Measurements from ENCODE around the gene PLXNC1.
A peak's percentile ranks its signal among the peaks of the same experiment; 100 is the strongest.

The PLXNC1 gene

GRCh38 chr12:94133964-94134795, 14.2 kb upstream of the PLXNC1 start:
- DNase-seq (ENCODE audit: extremely low read depth in 1 of 2, low read depth in 1 of 2): no peak

DNA sequence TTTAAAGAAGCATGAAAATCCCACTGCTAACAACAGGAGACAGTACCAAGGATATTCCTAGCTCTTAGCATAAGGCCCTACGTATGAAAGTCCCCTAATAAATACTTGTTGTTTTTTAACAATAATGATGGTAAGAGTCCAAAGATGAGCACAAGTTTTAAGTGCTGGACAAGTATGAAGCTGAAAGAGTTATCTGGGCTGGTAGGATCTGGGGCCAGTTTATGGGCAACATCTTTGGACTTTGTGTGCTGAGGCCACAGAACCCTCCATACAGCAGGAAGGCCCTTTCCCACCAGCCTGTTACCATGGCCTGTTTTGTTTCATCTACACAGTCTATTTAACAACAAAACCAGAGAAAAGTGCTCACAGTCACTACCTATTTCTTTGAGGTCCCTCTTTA, 12.5 kb upstream of the PLXNC1 start:
- DNase-seq (ENCODE audit: extremely low read depth in 1 of 2, low read depth in 1 of 2): no peak

GRCh38 chr12:94139816-94140215, 8.6 kb upstream of the PLXNC1 start:
- DNase-seq (ENCODE audit: extremely low read depth in 1 of 2, low read depth in 1 of 2): no peak

GRCh38 chr12:94140556-94140955, 7.8 kb upstream of the PLXNC1 start:
- peak; percentile 25 to 29 for DNase-seq (ENCODE audit: extremely low read depth in 1 of 2, low read depth in 1 of 2)

DNA sequence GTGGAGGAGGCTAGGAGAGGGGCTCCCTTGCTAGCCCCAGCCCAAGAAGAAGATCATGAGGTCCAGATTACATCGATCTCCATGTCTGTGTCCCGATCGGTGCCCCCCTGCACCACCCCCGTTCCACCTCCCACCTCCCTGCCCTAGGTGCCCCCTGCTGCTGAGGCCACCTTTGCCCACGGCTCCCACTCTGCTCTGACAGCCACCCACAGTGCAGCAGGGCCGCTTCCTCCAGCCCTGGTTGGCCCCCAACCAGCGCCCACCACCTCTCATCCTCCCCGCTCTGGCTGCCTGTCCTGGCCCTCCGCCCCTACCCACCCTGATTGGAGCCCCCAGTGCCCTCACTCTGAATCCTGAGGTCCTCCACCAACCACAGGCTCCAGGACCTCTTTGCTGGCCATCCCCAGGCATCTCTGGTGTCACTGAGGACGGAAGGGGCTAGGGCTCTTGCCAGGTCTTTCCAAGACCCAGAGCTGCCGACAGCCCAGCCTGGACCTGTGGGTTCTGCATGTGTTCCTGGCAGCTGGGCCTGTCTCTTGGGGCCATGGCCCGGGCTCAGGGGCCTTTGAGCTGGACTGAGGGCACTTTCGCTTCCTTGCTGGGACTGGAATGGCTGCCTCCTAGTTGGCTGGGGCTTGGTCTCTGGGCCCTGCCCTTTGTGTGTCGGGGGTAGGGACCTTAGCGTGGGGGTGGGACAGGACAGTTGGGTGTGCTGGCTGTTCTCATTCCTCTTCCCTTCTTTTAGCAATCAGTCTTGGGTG, 7.2 kb upstream of the PLXNC1 start:
- no peak for DNase-seq (ENCODE audit: extremely low read depth in 1 of 2, low read depth in 1 of 2)

GRCh38 chr12:94141892-94142291, 6.5 kb upstream of the PLXNC1 start:
- DNase-seq (ENCODE audit: extremely low read depth in 1 of 2, low read depth in 1 of 2): no peak

DNA sequence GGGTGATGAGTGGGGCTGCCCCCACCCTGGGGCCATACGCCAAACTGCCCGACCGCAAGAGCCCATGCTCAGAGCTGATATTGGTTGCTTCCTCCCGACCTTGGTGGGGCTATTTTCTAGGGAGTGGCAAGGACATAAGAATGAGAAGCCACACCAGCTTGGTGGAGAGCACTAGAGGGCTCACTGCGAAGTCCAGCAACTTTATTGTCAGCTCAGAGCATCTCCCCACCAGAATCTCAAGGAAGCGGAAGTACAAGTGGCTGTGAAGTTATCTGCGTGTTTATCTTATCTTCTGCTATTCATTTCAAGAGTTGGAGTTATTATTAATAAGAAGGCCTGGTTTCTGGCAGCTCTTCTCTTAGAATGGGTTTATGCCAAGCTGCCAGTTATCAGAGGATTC, 4.9 kb upstream of the PLXNC1 start:
- DNase-seq (ENCODE audit: extremely low read depth in 1 of 2, low read depth in 1 of 2): no peak

DNA sequence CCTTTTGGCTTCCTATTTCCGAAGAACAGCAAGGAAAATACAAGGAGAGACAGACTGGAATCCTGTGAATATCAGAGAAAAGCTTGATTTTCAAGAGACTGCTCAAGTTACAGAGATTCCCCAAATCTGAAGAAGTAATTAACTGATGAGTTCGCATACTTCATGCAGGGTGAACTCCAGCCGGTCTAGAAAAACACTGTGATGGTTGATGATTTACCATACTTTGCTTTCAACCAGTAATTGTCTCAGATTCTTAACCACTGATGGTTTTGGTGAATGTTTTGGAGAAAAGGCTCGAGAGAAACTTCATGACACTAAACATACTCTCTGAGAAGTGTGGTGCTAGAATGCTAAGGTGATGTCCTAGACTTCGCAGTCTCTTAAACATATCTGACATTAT, 4.4 kb upstream of the PLXNC1 start:
- DNase-seq (ENCODE audit: extremely low read depth in 1 of 2, low read depth in 1 of 2): no peak

- DNase-seq (ENCODE audit: extremely low read depth in 1 of 2, low read depth in 1 of 2): no peak
Observed at GRCh38 chr12:94144781-94145180, 3.6 kb upstream of the PLXNC1 start.

DNA sequence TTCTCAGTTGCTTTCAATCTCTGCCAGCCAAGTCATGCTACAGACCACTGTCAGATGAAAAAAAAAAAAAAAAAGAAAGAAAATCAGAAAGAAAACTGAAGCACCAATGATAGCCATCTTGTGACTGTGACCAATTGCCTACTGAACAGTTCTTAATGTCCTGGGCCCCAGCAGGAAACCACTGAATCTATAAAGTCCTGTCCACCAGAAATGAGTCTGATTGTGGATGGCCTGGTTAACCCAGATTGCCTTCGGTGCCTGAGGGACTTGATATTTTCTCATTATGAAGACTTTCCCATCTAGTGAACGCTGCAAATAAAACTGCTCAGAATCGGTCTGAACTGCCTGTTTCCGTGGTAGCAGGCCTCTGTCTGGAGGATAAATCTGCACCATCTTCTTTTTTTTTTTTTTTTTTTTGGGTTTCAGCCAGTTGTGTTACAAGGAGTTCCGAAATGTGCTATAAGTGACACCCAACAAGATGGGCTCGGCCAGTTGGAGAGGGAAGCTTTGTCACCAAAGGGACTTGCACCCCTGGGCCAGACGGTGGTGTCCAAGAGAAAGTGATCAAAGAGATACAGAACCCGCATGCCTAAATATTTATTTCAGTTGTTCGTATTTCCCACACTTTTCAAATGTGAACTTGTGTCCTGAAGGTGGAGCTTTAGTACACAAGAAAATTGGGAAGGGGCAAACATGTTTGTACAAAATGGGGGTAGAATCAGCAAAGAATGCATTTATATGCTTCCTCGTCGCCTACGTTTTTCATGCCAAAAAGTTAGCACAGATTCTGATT, 3.0 kb upstream of the PLXNC1 start:
- no peak for DNase-seq (ENCODE audit: extremely low read depth in 1 of 2, low read depth in 1 of 2)

DNA sequence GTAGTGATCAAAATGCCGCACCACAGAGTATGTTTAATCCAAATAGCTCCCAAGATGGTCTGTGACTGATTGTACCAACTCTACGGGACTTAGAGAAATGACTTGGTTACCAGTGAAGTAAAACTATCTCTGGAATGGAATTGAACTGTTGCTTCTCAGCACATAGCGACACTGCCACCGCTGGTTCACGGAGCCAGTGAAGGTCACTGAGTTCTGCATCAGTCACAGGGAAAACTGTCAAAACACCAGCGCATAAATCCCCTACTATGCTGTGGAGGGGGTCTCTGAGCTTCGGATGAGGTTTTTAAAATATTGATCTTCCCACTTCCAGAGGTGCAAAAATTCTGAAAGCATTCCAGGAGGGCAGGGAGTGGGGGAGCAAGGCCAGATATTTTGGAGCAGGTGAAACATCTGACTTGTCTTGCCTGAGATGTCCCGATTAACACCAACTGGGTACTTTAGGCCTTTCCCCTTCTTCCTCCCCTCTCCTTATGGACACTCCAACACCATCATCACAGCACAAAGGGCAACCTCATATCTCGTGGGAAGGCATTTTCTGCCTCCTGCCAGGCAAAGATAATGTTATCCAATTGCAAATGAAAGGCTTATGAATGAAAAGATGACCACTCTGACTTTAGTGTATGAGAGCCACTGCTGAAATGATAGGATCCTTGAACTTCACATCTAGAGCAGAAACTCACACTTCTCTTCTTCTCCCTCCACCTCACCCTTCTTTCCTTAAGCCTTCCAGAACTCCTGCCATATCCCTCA, 2.0 kb upstream of the PLXNC1 start:
- no peak for DNase-seq (ENCODE audit: extremely low read depth in 1 of 2, low read depth in 1 of 2)

DNA sequence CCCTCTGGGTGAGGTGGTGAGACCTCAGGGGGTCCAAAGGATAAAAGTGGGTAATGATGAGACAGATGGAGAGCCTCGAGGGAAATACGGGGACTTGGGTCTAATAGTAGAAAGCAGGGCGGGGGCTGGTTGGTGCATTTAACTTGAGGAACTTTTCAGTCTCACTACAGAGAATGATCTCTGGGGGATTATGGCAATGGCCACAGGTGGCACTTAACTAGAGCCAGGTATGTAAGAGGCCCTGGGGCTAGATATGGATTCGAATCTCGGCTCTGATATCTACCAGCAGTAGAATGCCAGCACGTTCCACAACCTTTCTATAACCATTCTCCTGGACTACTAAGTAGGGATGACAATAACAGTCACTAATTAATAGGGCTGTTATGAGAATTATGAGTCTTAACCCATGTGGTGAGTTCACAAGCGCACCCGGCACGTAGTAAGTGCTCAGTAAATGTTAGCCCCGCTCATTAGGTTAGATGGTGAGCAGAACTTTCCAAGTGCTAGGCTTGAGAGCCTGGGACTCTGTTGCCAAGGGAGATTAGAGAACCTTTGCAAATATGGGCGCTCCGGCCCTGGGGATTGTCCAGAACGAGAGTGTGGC, 888 bp upstream of the PLXNC1 start:
- DNase-seq (ENCODE audit: extremely low read depth in 1 of 2, low read depth in 1 of 2): no peak

DNA sequence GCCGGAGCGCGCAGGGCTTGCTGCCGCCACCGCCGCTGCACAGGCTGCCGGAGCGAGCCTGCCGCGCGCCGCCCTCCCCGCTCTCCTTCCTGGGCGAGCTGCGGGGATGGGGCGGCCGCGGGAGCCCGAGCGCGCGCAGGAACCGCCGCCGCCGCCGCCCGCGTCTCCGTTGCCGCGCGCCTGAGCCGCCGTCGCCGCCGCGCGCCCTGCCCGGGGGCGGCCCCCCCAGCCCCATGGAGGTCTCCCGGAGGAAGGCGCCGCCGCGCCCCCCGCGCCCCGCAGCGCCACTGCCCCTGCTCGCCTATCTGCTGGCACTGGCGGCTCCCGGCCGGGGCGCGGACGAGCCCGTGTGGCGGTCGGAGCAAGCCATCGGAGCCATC, 352 bp downstream of the PLXNC1 start:
- DNase-seq (ENCODE audit: extremely low read depth in 1 of 2, low read depth in 1 of 2): no peak

DNA sequence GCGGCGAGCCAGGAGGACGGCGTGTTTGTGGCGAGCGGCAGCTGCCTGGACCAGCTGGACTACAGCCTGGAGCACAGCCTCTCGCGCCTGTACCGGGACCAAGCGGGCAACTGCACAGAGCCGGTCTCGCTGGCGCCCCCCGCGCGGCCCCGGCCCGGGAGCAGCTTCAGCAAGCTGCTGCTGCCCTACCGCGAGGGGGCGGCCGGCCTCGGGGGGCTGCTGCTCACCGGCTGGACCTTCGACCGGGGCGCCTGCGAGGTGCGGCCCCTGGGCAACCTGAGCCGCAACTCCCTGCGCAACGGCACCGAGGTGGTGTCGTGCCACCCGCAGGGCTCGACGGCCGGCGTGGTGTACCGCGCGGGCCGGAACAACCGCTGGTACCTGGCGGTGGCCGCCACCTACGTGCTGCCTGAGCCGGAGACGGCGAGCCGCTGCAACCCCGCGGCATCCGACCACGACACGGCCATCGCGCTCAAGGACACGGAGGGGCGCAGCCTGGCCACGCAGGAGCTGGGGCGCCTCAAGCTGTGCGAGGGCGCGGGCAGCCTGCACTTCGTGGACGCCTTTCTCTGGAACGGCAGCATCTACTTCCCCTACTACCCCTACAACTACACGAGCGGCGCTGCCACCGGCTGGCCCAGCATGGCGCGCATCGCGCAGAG, 873 bp downstream of the PLXNC1 start:
- DNase-seq (ENCODE audit: extremely low read depth in 1 of 2, low read depth in 1 of 2): peak in 1 of 2 donors; percentile 28

DNA sequence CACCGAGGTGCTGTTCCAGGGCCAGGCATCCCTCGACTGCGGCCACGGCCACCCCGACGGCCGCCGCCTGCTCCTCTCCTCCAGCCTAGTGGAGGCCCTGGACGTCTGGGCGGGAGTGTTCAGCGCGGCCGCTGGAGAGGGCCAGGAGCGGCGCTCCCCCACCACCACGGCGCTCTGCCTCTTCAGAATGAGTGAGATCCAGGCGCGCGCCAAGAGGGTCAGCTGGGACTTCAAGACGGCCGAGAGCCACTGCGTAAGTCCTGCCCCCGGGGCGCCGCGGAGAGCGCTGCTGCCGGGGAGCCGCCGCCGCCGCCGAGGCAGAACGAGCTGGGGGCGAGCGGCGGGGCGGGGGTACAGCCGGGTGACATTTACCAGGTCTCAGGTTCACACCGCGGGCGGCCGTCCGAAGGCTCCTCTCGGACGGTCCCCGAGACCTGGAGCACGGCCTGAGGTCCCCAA, 1.4 kb downstream of the PLXNC1 start:
- no peak for DNase-seq (ENCODE audit: extremely low read depth in 1 of 2, low read depth in 1 of 2)

DNA sequence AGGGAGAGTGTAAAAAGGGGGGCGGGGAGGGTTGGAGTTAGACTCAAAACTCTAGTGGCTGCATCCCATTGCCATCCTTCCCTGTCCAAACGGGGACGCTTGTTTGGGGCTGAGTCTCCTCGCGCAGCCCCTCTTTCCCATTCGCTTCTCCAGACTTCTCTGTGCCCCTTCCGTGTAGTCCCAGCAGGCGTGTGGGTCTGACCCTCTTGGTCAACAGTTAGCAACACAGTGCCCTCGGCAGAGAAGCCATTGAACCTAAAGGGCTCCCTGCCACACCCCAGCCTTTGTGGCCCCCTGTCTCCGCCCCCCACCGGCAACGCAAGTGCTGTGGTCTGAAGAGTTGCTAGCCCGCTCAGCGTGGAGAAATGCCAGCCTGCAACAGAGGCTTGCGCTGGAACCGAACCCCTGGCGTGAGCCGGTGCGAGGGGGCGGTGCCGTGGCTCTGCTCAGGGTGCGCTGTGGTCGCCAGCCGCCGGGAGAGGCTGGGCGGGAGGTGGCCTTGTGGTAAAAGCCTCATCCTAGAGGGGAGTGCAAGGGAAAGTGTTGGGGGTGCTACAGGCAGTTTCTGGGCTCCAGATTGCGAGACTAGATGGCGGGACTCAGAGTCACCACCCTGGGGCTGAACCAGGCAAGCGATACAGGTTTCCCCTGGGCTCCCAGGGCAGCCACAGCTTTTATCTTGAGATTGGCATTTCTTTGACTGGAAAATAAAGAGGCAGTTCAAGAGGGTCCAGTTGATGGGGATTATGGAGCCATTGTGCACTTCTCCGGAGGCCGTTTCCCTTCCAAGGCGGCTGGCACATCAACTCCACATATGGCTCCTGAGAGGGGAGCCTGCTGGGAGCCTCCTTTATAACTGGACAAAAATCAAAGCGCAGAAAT, 2.1 kb downstream of the PLXNC1 start:
- peak; percentile 11 to 36 for DNase-seq (ENCODE audit: extremely low read depth in 1 of 2, low read depth in 1 of 2)

- DNase-seq (ENCODE audit: extremely low read depth in 1 of 2, low read depth in 1 of 2): no peak
Observed at GRCh38 chr12:94151582-94151981, 3.2 kb downstream of the PLXNC1 start.

DNA sequence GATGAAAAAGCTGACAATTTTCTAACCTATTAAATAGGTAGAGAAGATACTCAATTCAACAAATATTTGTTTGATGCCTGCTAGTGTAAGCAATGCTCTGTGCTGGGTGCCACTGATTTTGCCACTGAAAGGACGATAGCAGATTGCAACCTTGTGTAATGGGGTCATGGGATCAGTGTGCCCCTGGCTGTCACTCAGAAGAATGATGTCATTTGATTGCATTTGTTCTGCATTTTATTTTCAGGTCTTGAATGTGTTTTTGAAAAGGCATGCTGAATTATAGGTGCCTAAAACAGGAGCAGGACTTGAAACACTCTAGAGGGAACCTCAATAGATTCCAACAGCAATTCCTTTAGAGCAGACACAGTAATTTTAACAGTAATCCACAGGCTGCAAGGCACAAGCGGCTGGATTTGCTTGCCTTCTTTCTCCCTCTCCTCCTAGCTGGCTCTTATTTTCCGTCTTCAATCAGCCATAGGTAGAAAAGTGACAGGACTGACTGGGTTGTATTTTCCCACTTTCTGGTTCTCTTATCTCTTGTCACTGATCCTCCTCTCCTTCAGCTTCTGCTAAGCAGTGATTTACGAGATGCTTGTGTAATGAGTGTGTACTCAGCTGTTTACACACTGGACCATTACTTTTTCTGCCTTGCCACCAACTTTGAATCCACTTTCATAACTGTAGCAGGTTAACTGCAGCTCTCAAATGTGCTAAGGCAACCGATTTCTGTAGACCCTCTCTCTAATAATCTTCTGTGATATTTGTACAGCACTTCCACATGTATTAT, 4.1 kb downstream of the PLXNC1 start:
- no peak for DNase-seq (ENCODE audit: extremely low read depth in 1 of 2, low read depth in 1 of 2)
